HTR-8/SVneo (cell line): ENCODE data around the gene SCN3B.
A peak's percentile ranks its signal among the peaks of the same experiment; 100 is the strongest.

Experiments
- DNase-seq: peaks from one replicate; pipeline ENCODE4 v3.0.0; 2011; ENCODE audit warnings: low spot score, mixed read lengths; ENCODE audit not compliant: insufficient read length
- FAIRE-seq: peaks from 2 replicates; lab custom pipeline; 2011; peaks lifted over from hg19 to GRCh38; lab: Jason Lieb, UNC

SCN3B gene, protein sequence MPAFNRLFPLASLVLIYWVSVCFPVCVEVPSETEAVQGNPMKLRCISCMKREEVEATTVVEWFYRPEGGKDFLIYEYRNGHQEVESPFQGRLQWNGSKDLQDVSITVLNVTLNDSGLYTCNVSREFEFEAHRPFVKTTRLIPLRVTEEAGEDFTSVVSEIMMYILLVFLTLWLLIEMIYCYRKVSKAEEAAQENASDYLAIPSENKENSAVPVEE

DNA sequence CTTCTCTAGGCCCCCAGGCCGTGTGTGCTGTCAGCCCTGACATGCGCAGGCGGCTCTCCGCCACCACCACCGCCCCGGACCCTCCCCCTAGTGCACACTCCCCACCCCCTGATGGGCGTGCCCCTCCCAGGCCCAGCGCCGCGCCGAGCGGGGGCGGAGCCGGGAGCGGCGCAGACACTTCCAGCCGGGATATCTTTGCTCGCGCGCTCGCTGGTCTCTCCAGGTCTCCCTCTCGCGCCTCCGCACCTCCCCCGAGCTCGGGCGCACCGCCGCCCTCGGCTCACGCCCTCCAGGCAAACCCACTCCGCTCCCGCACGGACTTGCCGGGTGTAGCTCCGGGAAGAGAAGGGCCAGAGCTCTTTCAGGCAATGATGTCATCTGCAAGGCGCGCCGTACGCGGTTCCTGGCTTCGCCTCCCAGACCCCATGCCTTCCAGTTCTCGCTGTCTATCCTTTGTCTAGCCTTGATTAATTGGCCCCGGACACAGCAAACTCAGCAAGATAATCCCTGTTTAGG, at the start of gene SCN3B:
TSS of gene SCN3B (minus strand) at position 59 of the 516 bp plus-strand sequence. CDS start 823 bp downstream, outside the sequence.
- peak; percentile 74 for DNase-seq
- FAIRE-seq, result no peak

DNA sequence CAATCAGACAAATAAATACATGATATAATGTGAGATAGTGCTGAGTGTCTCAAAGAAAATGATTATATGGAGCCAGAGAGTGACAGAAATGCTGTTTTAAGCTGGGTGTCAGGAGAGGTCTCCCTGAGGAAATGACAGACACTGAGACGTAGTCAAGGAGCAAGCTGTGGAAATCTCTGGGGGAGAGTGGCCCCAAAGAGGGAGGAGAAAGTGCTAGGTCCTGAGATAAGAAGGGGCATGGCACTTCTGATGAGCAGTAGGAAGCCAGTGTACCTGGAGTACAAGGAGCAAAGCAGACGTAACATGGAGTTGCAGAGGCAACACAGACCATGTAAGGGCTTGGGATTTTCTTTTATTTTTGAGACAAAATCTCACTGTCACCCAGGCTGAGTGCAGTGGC, 48.3 kb upstream of the SCN3B start:
- FAIRE-seq (no peak), DNase-seq (no peak)

DNA sequence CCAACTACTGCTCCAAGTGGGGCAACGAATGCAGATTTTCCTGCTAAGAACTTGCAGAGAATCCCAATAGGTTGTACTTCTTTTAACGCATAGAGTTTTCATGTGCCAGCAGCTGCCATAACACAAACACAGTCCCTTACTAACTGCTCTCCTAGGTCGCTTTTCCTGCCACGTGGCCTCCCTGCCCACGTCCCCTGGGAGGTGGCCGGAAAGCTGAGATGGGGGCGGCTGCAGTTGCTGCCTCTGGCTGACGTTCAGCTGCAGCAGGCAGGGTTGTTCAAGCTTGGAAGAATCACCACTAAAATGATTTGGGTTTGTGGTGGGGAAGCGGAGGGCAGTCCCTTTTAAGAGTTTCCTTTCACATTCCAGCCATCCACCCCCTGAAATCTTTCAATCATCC, 47.7 kb upstream of the SCN3B start:
- FAIRE-seq (no peak), DNase-seq (no peak)

DNA sequence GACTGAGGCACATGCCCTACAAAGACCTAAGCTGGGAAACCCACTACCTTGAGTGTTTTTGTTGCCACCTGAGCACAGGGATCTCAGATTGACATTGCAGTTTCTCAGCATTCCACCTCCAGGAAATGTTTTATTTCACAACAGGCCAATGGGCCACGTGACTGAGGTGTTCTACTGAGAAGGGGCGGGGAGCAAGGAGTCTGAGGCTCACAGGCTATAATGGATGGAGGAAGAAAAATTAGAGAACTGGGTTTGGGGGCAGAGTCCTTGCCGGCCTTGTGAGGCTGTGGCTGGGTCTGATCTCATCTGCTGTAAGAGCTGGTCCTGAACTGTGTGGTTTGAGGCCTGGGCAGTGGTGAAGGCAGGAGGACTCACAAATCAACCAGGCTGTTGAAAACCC, 46.3 kb upstream of the SCN3B start:
- DNase-seq (no peak), FAIRE-seq (no peak)

DNA sequence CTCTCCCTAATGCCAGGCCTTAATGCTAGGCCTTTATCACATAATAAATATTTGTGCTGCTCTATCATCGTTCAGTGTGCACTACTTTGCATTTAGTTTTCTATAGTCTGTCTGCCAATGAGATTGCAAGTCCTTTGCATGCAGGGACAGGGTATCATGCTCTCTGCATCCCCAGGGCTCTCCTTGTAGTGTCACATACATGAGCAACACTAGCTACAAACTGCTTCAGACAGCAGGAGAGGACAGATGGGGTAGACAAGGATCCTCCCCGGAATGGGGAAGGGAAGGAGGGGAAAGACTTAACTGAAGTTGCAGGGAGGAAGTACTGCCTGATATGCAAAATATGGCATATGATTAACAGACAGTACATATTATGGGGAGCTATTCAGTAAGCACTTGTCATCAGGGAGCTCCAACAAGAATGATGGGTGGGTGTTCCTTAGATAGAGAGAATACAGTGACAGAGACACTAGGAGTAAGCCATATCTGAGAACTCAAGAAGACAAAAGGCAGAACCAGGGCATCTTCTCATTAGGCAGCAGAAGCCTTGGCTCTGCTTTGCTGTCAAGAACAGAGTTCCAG, 44.2 kb upstream of the SCN3B start:
- no peak for DNase-seq
- no peak for FAIRE-seq

DNA sequence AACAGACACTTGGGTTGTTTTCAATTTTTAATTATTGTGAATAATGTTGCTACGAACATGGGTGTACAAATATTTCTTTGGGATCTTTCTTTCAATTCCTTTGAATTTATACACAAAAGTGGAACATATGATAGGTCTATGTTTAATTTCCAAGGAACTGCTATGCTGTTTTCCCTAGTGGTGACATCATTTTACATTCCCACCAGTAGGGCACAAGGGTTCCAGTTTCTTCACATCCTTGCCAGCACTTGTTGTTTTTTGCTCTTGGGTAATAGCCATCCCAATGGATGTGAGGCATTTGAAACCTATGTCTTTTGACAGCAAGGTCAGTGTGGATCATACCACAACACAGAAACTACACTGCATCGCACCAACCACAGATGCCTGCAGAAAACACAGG, 41.8 kb upstream of the SCN3B start:
- DNase-seq (no peak), FAIRE-seq (no peak)

DNA sequence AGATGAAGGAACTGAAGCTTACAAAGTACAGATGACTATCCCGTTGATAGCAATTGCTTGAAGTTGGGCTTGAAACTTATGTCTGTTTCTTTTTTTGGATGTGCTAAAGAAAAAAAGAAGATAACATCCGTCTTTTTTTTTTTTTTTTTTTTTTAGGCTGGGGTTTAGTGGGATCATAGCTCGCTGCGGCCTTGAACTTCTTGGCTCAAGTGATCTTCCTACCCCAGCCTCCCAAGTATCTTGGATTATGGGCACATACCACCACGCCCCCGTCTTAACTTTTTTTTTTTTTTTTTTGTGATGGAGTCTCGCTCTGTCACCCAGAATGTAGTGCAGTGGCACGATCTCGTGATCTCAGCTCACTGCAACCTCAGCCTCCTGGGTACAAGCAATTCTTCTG, 40.8 kb upstream of the SCN3B start:
- DNase-seq, result no peak

DNA sequence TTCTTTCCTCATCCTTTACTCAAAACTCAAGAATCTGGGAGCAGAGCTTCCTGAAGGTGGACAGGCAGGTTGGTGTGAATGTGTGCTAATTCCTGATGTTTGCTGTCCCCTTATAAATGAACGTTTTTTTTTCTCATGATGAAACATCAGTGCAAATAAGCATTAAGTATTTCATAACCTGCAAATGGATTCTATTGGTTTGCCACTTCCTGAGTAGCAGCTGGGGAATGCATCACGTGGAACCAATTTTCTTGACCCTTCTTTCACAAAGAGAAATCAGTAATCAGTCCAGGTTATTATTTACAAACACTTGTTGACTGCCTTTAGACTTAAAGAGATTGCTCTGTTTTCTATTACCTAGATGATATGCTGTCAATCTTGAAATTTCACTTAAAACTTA, 40.1 kb upstream of the SCN3B start:
- DNase-seq (no peak), FAIRE-seq (no peak)

More for the DNA sequence above, 40.8 kb upstream of the SCN3B start:
- no peak for FAIRE-seq

DNA sequence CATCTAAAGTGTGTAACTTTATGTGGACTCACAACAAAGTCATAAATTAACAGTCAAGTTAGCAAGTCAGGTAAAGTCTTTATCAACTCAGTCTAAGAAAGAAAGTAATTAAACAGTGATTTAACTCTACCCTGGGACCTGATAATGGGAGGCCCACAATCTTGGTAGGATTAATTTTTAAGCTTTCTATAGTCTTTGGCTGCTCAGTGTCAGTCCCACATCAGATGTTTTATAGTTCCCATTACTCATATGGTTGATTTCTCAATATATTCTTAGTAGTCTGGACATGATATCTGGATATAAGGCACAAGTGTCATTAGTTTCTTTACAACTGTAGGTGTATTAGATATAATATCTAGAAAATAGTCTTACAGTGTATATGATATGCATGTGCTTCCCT, 38.5 kb upstream of the SCN3B start:
- no peak for FAIRE-seq

DNA sequence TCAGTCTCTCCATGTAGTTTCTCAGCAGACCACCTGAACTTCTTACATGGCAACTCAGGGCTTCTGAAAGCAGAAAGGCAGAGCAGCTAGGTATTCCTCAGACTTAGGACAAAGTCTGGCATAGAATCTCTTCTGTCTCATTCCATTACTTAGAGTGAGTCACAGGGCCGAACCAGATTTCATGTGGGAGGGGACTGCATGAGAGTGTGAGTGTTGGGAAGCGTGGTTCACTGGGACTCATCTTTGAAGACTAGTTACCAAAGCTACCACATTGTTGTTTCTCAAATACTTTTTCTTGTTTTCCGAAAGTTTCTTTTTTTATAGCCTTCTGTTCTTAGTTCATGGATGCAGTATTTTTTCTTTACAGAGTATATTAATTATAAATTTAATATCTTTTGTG, 36.1 kb upstream of the SCN3B start:
- no peak for FAIRE-seq

More for the DNA sequence above, 38.5 kb upstream of the SCN3B start:
- no peak for DNase-seq

DNA sequence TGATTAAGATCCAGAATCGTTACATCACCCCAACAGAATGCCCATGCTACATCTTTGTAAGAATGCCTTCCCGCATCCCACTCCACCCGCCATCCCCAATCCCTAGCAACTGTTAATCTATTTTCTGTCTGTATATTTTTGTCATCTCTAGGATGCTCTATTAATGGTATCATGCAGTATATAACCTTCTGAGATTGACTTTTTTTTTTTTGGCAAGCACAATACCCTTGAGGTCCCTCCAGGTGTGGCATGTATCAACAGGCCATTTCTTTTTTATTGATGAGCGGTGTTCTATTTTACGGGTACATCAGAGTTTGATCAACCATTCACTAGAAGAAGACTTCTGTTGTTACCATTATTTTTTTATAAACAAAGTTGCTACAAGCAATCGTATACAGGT, 30.2 kb upstream of the SCN3B start:
- DNase-seq, result no peak
- no peak for FAIRE-seq

More for the DNA sequence above, 36.1 kb upstream of the SCN3B start:
- no peak for DNase-seq

DNA sequence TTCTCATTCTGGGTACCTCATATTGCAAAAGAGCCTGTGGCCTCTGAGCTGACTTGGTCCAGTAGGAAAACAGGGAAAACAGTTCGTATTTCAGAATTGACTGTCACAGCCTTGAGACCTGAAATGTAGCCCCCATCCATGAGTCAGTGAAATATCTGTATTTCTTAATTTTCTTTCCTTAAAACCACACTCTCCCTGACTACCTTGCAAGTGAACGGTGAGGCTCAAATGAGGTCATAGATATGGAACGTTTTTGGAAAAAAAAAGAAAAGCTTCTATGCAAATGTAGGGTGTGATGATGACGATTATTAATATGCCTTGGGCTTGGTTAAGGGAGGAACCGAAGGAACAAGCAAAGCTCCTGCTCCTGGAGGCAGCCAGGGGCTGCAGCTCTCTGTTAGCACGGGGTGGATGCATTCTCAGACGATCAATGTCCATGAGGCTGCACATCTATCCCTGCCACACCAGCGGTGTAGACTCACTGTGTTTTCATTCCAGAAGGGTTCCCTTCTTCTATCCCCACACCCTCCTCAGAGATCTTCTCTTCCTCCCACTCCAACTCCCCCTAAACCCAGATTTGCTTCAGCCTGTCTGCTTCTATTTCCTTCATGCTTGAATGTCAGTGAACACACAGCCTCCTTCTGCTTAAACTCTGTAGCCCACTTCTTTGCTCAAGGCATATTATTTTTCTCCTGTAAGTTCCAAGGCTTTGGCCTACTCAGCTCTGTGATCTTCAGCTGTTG, 29.2 kb upstream of the SCN3B start:
- FAIRE-seq (no peak), DNase-seq (no peak)

DNA sequence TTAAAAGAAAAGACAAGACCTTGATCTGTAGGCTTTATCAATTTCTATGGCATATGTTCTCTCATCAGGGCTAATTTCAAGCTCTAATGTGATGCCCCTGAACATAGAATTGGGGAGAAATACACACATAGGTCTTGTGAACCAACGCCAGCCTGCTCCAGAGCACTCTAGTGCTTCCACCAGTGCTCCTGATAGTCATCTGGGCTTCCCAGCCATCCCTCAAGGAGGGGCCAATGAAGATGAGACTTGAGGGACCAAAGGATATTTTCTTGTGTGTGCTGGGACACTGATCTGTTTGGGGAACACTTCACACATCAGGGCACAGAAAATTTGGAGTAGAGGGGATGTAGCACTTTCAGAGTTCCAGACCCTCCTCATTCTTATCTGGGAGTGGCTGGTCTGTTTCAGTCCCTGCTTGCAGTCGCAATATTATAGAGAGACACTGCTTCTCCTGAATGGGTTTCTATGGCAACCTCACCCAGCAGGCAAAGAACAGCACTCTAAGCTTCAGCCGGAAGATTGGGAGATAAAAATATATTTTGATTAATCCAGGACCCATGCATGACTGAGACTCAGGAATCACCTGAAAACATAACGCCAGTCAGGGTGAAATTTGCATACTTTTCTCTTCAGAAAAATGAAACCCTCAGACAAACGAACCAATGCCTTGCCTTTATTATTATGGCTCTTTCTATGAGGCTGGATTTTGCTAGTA, 28.4 kb upstream of the SCN3B start:
- no peak for FAIRE-seq
- no peak for DNase-seq

DNA sequence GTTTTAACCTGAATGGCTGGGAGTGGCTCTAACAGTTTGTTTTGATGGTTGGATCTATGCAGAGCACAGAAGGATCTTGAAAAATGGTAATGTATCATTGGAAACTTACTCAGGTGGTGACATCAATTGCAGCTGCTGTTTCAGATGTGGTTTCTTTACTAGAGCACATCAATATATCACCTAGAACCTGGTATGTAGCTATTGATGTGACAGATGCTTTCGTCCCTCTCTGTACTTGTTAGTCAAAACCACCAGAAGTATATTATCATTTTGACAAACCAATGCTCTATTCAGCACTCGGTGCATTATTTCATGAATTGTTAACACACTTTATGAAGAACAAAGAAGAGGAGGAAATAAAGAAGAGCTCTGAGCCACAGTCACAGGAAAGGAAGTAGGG, 26.6 kb upstream of the SCN3B start:
- FAIRE-seq, result no peak
- DNase-seq, result no peak

DNA sequence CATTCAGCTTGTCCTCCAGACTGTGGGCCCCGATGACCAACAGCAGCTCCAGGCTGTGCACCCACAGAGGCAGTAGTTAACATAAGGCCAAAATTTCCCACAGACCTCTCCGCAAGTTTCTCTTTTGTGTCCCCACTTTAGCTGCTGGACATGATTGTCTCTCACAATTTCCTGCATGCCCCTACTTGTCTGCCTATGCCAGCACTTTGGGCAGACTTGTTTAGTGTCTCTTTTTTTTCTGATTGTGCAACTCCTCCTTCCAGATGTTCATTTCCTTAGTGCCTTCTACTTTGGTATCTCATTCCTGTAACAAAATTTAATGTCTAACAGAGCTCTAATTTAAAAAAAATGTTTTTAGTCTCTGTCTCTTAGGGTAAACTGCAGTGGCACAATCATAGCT, 23.8 kb upstream of the SCN3B start:
- FAIRE-seq (no peak), DNase-seq (no peak)

DNA sequence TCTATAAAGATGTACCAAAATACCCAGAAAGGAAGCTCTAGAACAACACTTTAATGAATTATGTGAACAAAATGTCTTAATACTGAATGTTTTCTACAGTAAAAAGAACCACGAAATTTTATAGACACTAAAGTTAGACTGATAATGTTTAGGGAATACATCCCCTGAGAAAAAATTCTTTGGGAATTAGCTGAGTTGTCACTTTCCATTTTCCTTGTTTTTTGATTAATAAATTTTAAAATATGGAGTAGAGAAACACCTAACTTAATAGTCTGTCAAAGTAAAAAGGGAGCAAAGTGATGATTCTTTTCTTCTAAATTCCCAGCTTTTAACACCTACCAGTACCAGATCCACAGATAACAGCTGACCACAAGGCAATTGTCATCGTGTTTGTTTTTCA, 23.1 kb upstream of the SCN3B start:
- DNase-seq, result no peak
- no peak for FAIRE-seq

DNA sequence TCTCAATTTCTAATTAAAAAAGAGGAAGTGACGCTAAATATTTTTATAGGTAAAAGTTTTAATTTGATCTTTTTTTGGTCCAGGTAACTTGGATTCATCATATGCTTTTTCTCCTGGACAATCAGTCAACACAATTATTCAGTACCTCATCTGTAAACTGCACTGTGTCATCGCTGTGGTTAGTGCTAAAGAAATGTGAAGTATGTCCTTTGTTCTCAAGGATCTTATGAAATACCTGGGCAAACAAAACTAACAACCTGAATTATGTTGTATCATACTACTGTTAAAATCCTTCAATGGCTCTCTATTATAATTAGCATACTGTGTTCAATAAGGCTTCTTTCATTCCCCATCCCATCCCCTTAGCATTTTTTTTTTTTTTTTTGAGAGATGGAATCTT, 19.9 kb upstream of the SCN3B start:
- no peak for FAIRE-seq
- no peak for DNase-seq

DNA sequence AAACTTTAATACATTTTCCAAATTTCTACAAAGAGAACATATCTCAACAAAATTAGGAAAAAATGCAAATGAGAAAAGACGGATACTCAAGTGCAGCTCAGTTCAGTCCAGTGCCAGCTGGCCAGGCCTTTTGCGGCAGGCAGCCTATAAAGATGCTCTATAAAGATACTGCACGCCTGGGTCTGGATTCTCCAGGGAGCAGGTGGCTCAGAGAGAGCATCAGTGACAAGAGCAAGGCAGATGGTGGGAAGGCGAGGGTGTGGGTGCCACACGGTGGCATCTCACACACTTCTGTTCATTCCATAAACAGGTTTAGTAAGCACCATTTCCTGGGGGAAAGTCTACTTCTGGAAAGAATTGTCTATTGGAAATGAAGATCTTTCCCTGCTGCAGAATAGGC, 18.1 kb upstream of the SCN3B start:
- DNase-seq (no peak), FAIRE-seq (no peak)

DNA sequence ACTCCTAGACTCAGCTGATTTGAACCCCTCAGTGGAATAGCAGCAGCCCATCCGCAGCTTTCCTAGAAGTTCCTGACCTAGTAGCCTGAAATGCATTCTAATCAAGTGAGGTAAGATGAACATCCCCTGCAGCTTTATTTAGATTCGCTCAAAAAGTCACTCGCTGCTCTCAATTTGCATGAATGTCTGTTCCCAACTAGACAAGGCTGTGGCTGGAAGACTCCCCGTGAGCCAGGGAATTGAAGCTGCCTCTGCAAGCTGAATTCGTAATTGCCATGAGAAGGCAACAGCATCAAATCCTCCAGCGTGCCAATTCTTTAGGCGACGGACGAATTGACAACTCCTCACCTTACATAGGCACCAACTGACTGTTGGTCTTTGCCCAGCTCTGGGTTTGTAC, 17.1 kb upstream of the SCN3B start:
- no peak for FAIRE-seq

DNA sequence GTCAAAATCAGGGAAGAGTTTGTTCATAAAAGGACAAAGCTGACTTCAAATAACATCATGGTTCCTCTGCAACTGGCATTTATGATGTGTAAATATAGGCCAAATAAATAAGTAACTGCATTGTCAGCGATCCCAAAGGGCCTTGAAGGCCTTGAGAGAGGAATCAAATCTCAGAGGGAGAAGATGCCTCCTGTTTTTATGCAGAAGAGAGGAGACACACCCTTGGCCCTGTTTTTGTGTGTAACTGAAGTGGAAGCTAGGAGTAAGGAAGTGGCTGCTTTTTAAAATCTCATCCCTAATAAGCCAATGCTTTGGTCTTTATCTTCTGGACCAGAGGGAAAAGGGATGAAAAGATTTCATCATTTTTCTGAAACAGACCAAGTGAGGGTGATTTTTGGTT, 15.7 kb upstream of the SCN3B start:
- DNase-seq, result no peak
- no peak for FAIRE-seq

More for the DNA sequence above, 17.1 kb upstream of the SCN3B start:
- no peak for DNase-seq

DNA sequence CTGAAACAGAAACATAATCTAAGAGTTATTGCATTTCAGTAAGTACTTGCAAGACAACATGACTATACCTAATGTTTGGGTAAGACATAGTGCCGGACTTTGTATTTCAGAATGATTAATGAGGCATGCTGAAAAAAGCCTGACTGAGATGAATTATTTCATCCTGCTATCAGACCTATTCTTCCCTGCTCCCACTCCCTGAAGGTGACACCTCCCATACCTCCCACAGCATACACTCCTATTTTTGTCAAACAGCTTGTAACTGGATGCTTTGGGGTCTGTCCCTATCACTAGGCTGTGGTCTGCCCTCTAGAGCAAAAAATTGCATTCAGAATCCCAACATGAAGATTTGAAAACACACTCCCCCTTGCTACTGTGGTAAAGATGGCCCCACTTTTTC, 10.9 kb upstream of the SCN3B start:
- FAIRE-seq, result no peak
- DNase-seq, result no peak
